Nephron progenitor cell (in vitro differentiated cells): ENCODE data around the gene GRK3.

ENCODE experiments used
- DNase-seq: peaks from one replicate; pipeline ENCODE4 v3.0.0; 2021
- H3K27ac Mint-ChIP-seq: 2 replicates; pipeline ENCODE4 v1.8.0; 2021; ENCODE audit warnings: mild to moderate bottlenecking, moderate library complexity, mixed read lengths
- H3K27me3 Mint-ChIP-seq: 2 replicates; pipeline ENCODE4 v1.8.0; 2021; ENCODE audit warnings: mild to moderate bottlenecking, low read depth, mixed read lengths; ENCODE audit not compliant: poor library complexity
- H3K36me3 Mint-ChIP-seq: 2 replicates; pipeline ENCODE4 v1.8.0; 2021; ENCODE audit warnings: low read depth, mixed read lengths
- H3K4me1 Mint-ChIP-seq: 2 replicates; pipeline ENCODE4 v1.8.0; 2021; ENCODE audit warnings: mixed read lengths
- H3K4me3 Mint-ChIP-seq: 2 replicates; pipeline ENCODE4 v1.8.0; 2021; ENCODE audit warnings: mild to moderate bottlenecking, moderate library complexity, mixed read lengths
- H3K9me3 Mint-ChIP-seq: 2 replicates; pipeline ENCODE4 v1.8.0; 2021; ENCODE audit warnings: mild to moderate bottlenecking, moderate library complexity, mixed read lengths
- TF ChIP-seq, protein P1 (sequence below): fragments of 200-600 bp; sonication (generic); IDR thresholded peaks from 2 replicates; pipeline ENCODE4 v1.5.0; 2021; ENCODE audit warnings: antibody characterized with exemption

The GRK3 gene

DNA sequence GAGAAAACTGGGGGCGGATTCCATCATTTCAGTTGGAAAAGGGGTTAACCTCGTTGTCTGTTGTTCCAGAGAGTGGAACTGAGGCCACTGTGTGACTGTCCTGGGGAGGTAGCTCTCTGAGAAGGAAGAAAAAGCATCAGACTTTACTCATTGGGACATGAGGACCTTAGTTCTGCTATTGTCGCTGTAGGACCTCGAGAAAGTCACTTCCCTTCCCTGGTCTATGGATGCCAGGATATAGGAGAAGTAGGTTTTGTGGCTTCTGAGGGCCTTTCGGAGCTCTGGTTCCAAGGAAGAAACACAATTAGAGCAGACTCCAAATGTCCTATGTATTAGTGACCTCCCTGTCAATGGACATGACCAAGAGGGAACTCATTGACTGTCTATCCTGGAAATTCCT lies 183.7 kb downstream of the GRK3 start:
- TF ChIP-seq, protein P1, sequence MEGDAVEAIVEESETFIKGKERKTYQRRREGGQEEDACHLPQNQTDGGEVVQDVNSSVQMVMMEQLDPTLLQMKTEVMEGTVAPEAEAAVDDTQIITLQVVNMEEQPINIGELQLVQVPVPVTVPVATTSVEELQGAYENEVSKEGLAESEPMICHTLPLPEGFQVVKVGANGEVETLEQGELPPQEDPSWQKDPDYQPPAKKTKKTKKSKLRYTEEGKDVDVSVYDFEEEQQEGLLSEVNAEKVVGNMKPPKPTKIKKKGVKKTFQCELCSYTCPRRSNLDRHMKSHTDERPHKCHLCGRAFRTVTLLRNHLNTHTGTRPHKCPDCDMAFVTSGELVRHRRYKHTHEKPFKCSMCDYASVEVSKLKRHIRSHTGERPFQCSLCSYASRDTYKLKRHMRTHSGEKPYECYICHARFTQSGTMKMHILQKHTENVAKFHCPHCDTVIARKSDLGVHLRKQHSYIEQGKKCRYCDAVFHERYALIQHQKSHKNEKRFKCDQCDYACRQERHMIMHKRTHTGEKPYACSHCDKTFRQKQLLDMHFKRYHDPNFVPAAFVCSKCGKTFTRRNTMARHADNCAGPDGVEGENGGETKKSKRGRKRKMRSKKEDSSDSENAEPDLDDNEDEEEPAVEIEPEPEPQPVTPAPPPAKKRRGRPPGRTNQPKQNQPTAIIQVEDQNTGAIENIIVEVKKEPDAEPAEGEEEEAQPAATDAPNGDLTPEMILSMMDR, result no peak
- no peak for DNase-seq
- Mint-ChIP-seq H3K9me3 (no peaks in the 10 kb centered on the region), H3K4me1 (no peaks in the 10 kb centered on the region), H3K4me3 (no peak overlapping the region), H3K27me3 (peaks cover 31% of the 10 kb centered on the region), H3K36me3 (no peaks in the 10 kb centered on the region), H3K27ac (no peak overlapping the region)

DNA sequence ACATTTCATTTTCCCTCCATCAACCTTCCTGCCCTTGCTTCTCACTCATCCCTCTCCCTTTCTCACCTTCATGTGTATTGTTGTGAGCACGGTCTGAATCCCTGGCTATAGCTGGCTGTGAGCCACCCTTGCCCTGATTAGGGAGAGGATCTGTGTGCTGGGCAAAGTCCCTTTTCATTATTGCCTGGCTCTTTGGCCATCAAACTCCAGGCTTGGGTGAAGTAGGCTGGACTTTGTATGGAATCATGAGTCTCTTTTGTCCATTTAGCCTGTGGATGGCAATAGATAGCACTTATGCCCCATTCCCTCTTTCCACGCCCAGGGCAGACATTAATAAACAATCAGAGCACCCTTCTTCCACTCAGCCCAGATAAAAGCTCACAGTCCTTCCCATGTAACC lies 184.2 kb downstream of the GRK3 start:
- Mint-ChIP-seq H3K4me3 (no peak overlapping the region), H3K27ac (no peak overlapping the region), H3K9me3 (peaks cover 4% of the 10 kb centered on the region), H3K27me3 (peaks cover 31% of the 10 kb centered on the region), H3K36me3 (no peaks in the 10 kb centered on the region), H3K4me1 (no peaks in the 10 kb centered on the region)
- TF ChIP-seq, protein P1, result no peak
- DNase-seq, result no peak

DNA sequence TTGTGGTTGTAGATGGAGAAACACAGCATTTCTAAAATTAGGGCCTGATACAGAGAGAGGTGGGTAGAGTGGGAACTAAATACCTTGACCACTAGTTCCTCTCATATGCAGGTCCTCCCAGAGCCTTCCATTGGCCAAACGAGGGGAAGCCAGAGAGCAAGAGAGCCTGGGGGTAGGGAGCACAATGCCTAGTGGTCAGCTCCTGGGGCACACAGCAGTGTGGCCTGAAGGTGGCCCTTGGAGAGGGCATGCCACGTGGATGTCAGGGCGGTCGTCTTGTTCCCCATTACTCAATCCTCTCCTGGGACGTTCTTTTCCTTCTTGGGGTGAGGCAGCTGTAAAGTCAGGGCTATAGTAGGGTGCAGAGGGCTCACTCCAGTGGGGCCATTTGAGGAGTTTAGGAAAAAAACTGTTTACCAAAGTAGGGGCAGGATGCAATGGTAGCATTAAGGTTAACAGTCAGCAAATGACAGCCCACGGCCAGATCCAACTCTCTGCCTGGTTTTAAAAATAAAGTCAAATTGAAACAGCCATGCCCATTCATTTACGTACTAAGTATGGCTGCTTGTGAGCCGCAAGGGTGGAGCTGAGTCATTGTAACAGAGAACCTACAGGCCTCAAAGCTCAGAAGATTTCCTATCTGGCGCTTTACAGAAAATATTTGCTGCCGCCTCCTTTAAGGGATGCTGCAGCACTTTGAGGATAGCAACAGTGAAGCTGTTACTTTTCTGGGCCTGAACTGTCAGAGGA lies 185.1 kb downstream of the GRK3 start:
- Mint-ChIP-seq H3K27ac (no peak overlapping the region), H3K27me3 (peaks cover 31% of the 10 kb centered on the region), H3K4me3 (no peak overlapping the region), H3K4me1 (no peaks in the 10 kb centered on the region), H3K9me3 (peaks cover 8% of the 10 kb centered on the region), H3K36me3 (no peaks in the 10 kb centered on the region)
- no peak for DNase-seq
- TF ChIP-seq, protein P1, result no peak

DNA sequence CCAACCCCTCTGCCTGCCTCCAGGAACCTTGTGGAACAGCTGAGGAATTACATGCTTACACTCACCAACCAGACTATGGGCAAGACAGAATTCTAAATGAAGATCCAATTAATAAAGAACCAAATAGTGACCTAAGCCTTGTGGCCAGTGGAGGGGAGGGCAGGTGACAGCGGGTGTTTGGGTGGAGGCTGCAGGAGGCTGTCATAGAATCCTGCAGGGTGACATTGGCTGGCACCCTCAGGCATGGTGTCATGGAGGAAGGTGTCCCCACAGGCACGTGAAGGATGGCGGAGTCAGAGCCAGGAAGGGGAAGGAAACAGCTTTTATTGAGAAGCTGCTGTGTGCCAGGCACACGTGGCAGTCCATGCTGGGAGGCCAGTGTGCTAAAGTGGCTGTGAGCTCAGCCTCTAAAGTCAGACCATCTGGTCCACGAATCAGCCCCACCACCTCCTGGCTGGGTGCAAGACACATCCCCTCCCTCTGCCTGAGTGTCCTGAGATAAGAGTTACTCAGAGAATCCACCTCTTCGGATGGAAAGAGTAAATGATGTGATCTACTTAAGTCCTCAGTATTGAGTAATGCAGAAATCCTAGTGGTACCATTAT lies 186.2 kb downstream of the GRK3 start:
- DNase-seq, result no peak

DNA sequence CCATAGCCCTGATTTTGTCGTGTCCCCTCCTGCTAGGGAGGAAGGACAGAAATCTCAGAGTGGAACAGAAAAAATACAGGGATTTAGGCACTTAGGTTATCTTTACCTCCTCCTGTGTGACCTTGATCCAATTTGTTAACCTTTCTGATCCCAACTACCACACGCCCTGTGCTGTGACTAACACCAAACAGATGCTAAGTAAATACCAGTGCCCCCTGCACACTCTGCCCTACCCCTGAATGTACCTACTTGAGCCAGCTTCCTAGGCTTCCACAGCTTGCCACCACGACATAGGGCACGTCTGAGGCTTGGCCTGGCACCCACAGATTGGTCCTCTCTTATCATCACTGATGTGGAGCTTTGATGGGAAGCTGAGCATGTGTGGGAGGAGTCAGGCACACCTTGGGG lies 186.7 kb downstream of the GRK3 start:
- DNase-seq, result no peak
- Mint-ChIP-seq H3K27ac (no peak overlapping the region), H3K36me3 (no peaks in the 10 kb centered on the region), H3K4me3 (no peak overlapping the region), H3K4me1 (no peaks in the 10 kb centered on the region), H3K9me3 (peaks cover 8% of the 10 kb centered on the region), H3K27me3 (peaks cover 25% of the 10 kb centered on the region)
- TF ChIP-seq, protein P1, result no peak

More for the DNA sequence above, 186.2 kb downstream of the GRK3 start:
- no peak overlapping the region for H3K27ac Mint-ChIP-seq
- no peaks in the 10 kb centered on the region for H3K4me1 Mint-ChIP-seq
- peaks cover 26% of the 10 kb centered on the region for H3K27me3 Mint-ChIP-seq
- no peaks in the 10 kb centered on the region for H3K36me3 Mint-ChIP-seq
- H3K9me3 Mint-ChIP-seq, result peaks cover 8% of the 10 kb centered on the region
- H3K4me3 Mint-ChIP-seq, result no peak overlapping the region
- TF ChIP-seq, protein P1, result no peak
